PFSK-1 (cell line): ENCODE results near the gene GEMIN7.

ENCODE experiments used
- FOXP2 ChIP-seq: optimal IDR thresholded peaks from 2 replicates; pipeline ENCODE3; 2011; ENCODE audit warnings: borderline replicate concordance, control low read depth, inconsistent platforms; ENCODE audit not compliant: insufficient read depth; ENCODE audit errors: extremely low read length, extremely low read depth
- POLR2AphosphoS5 ChIP-seq: IDR thresholded peaks from 2 replicates; pipeline ENCODE4 v1.6.1; 2012; ENCODE audit warnings: low read depth, mild to moderate bottlenecking, control low read depth, low read length, moderate library complexity
- REST ChIP-seq, 2 experiments: IDR thresholded peaks; 2 replicates each; pipeline versions ENCODE4 v1.6.1 to v1.8.0; 2011 to 2012; ENCODE audit warnings: low read depth in 2 of 2, low read length in 2 of 2, control low read depth in 1 of 2, inconsistent platforms in 1 of 2, mild to moderate bottlenecking in 1 of 2, moderate library complexity in 1 of 2; ENCODE audit not compliant: insufficient read depth in 1 of 2
- SIN3A ChIP-seq: IDR thresholded peaks from 2 replicates; pipeline ENCODE4 v1.6.1; 2012; ENCODE audit warnings: mild to moderate bottlenecking, low read length, moderate library complexity, borderline replicate concordance; ENCODE audit not compliant: insufficient read depth
- TAF1 ChIP-seq: IDR thresholded peaks from 2 replicates; pipeline ENCODE4 v1.6.1; 2012; ENCODE audit warnings: low read length, control low read depth, borderline replicate concordance; ENCODE audit not compliant: insufficient read depth

GRCh38 chr19:45061965-45062364, 17.1 kb upstream of the GEMIN7 start:
- TF ChIP-seq SIN3A: no peak
- no peak for TF ChIP-seq POLR2AphosphoS5
- TF ChIP-seq REST (IDR thresholded peaks at IDR 0.05; ENCODE audit: insufficient read depth in 1 of 2, low read depth in 2 of 2, low read length in 2 of 2): no peak
- TF ChIP-seq TAF1: no peak
- TF ChIP-seq FOXP2: no peak
